ENCODE data around the gene MTNR1A. TPM values are rescaled to one million over a fixed set of nuclear protein-coding genes. Genes with fewer than 3 reads are reported as not detected.

MTNR1A gene
- total and polyA plus RNA-seq, 9 of the 15 experiments (the other 6 are each of a cell fraction or from before 2014, with no cell fraction given): 0.09 to 0.12 (median 0.10) TPM; not detected in 5

GRCh38 chr4:186551849-186552248, 3.5 kb downstream of the MTNR1A start:
- in situ Hi-C loops (cut with MboI) (no loop called here), intact Hi-C loops (cut with micrococcal nuclease) (no loop called here)
- no peak overlapping the region for H3K9ac ChIP-seq (ENCODE audit: insufficient read depth in 1 of 2, low read depth in 2 of 2, low read length in 2 of 2)
- DNase-seq (ENCODE audit: extremely low read depth in 1 of 4, low spot score in 3 of 4) (no peak), FAIRE-seq (no peak), ATAC-seq (no peak)
- H3K9me3 ChIP-seq (replicated peaks; ENCODE audit: control insufficient read depth, insufficient read depth, low read depth, low read length): no peaks in the 10 kb centered on the region; the same call in 1 of the 2 replicates
- H3K27ac ChIP-seq (ENCODE audit: extremely low read depth, low read depth, low read length): no peak overlapping the region
- H3K36me3 ChIP-seq (ENCODE audit: control insufficient read depth, insufficient read depth, low read length): no peaks in the 10 kb centered on the region
- H3K4me3 ChIP-seq: no peak overlapping the region
- H3K27me3 ChIP-seq (ENCODE audit: control insufficient read depth in 2 of 2, insufficient read depth in 2 of 2, low read length in 2 of 2): peaks cover 33 to 38% of the 10 kb centered on the region in 2 experiments; a peak in 4 of 5 replicates
- TF ChIP-seq ARID2 (IDR thresholded peaks at IDR 0.05) (no peak), SRSF3 (IDR thresholded peaks at IDR 0.05; ENCODE audit: insufficient read depth, low read length) (no peak), KDM1A (IDR thresholded peaks at IDR 0.05) (no peak), RNF219 (CRISPR knock-in tag; IDR thresholded peaks at IDR 0.05) (no peak), TAF1 (IDR thresholded peaks at IDR 0.05; ENCODE audit: control insufficient read depth, extremely low read depth, insufficient read depth, low read length, severe bottlenecking) (no peak), TGIF2 (CRISPR knock-in tag; IDR thresholded peaks at IDR 0.05) (no peak), TRIM25 (IDR thresholded peaks at IDR 0.05; ENCODE audit: borderline replicate concordance) (no peak), CBFA2T2 (conservative IDR thresholded peaks at IDR 0.05) (no peak), TAF9B (IDR thresholded peaks at IDR 0.05; ENCODE audit: partially characterized antibody) (no peak), GTF2F1 (IDR thresholded peaks at IDR 0.05; ENCODE audit: low read depth, low read length) (no peak), EGR1 (conservative IDR thresholded peaks at IDR 0.05) (no peak), NFXL1 (CRISPR knock-in tag; IDR thresholded peaks at IDR 0.05) (no peak)
- TF ChIP-seq, protein P1, sequence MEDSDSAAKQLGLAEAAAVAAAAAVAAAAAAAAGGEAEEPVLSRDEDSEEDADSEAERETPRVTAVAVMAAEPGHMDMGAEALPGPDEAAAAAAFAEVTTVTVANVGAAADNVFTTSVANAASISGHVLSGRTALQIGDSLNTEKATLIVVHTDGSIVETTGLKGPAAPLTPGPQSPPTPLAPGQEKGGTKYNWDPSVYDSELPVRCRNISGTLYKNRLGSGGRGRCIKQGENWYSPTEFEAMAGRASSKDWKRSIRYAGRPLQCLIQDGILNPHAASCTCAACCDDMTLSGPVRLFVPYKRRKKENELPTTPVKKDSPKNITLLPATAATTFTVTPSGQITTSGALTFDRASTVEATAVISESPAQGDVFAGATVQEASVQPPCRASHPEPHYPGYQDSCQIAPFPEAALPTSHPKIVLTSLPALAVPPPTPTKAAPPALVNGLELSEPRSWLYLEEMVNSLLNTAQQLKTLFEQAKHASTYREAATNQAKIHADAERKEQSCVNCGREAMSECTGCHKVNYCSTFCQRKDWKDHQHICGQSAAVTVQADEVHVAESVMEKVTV (CRISPR knock-in tag; IDR thresholded peaks at IDR 0.05): no peak
- TF ChIP-seq, protein P2, sequence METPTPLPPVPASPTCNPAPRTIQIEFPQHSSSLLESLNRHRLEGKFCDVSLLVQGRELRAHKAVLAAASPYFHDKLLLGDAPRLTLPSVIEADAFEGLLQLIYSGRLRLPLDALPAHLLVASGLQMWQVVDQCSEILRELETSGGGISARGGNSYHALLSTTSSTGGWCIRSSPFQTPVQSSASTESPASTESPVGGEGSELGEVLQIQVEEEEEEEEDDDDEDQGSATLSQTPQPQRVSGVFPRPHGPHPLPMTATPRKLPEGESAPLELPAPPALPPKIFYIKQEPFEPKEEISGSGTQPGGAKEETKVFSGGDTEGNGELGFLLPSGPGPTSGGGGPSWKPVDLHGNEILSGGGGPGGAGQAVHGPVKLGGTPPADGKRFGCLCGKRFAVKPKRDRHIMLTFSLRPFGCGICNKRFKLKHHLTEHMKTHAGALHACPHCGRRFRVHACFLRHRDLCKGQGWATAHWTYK (CRISPR knock-in tag; IDR thresholded peaks at IDR 0.05): no peak
- ChIA-PET POLR2A (no interaction called here), CTCF (ENCODE audit: low intra/inter-chr PET ratio) (no interaction called here)
- H3K79me2 ChIP-seq (ENCODE audit: control insufficient read depth, insufficient read depth, low read length): no peaks in the 10 kb centered on the region
- WGBS (ENCODE audit: insufficient coverage, low coverage, missing lambda C conversion rate): 0% methylated on average over 2 of the region's 2 CpGs
- BruUV-seq (replicated peaks): no TSS peak
- no peaks in the 10 kb centered on the region for H3K9me1 ChIP-seq (ENCODE audit: control insufficient read depth, insufficient read depth, low read length)
- no peak overlapping the region for H2AFZ ChIP-seq (ENCODE audit: low read depth, low read length)
- peaks cover 0 to 8% of the 10 kb centered on the region in 2 experiments; a peak in 1 of 5 replicates for H3K4me1 ChIP-seq (replicated peaks in 1 of 2; ENCODE audit: control insufficient read depth in 2 of 2, insufficient read depth in 2 of 2, low read length in 2 of 2)
- no peaks in the 10 kb centered on the region; the same call in 1 of the 2 replicates for H4K20me1 ChIP-seq (replicated peaks; ENCODE audit: control insufficient read depth, insufficient read depth, low read length)
- H3K4me2 ChIP-seq (ENCODE audit: insufficient read depth, low read length): no peak overlapping the region
